ENCODE measurements around the gene AKR1B15. TPM values are rescaled to one million over a fixed set of nuclear protein-coding genes. Genes with fewer than 3 reads are reported as not detected.

Gene AKR1B15
- polyA plus RNA-seq, 1 donor (not counting 4 experiments of a cell fraction or from before 2014, with no cell fraction given): 0.28 TPM

DNA sequence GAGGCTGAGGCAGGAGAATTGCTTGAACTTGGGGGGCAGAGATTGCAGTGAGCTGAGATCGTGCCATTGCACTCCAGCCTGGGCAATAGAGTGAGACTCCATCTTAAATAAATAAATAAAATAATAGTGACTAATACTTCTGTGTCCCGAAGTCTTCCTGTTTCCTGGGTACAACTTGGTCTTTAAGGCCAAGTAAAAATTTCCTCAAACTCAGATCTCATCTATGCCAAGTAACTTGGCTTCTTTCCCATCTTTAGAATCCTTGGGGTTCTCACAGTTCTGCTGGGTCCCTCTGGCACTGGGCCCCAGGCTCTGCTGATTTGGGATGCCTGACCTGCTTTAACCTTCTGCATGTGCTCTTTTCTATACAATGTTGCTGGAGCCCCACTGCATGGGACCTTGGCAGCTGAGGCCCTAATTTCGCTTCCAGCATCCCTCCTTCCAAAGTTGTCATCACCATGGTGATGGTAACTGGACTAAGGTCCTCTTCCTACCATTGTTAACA is 44.2 kb upstream of the AKR1B15 start:
- dilution Hi-C loops (cut with MboI; ENCODE audit: extremely low pct_ligation_motif_present, low sequenced_read_pairs): no loop called here
- TF ChIP-seq EZH2 (IDR thresholded peaks at IDR 0.05; ENCODE audit: low read length): no peak
- TF ChIP-seq, protein P1, sequence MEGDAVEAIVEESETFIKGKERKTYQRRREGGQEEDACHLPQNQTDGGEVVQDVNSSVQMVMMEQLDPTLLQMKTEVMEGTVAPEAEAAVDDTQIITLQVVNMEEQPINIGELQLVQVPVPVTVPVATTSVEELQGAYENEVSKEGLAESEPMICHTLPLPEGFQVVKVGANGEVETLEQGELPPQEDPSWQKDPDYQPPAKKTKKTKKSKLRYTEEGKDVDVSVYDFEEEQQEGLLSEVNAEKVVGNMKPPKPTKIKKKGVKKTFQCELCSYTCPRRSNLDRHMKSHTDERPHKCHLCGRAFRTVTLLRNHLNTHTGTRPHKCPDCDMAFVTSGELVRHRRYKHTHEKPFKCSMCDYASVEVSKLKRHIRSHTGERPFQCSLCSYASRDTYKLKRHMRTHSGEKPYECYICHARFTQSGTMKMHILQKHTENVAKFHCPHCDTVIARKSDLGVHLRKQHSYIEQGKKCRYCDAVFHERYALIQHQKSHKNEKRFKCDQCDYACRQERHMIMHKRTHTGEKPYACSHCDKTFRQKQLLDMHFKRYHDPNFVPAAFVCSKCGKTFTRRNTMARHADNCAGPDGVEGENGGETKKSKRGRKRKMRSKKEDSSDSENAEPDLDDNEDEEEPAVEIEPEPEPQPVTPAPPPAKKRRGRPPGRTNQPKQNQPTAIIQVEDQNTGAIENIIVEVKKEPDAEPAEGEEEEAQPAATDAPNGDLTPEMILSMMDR (optimal IDR thresholded peaks at IDR 0.05 in 1 of 3, IDR thresholded peaks at IDR 0.05 in 1 of 3, conservative IDR thresholded peaks at IDR 0.05 in 1 of 3; ENCODE audit: extremely low read depth in 1 of 3, insufficient read depth in 2 of 3, low read length in 3 of 3): no peak
- no peaks in the 10 kb centered on the region for H3K4me1 ChIP-seq (ENCODE audit: control insufficient read depth, extremely low read depth, insufficient read depth, low read length)
- no peak overlapping the region for H3K9ac ChIP-seq (ENCODE audit: control insufficient read depth, extremely low read depth, insufficient read depth, low read length)
- H2AFZ ChIP-seq (ENCODE audit: control insufficient read depth, low read length): no peak overlapping the region
- no peaks in the 10 kb centered on the region for H3K36me3 ChIP-seq (ENCODE audit: control insufficient read depth in 2 of 2, extremely low read depth in 1 of 2, insufficient read depth in 2 of 2, low read length in 2 of 2)
- no peaks in the 10 kb centered on the region for H3K79me2 ChIP-seq (ENCODE audit: control insufficient read depth, insufficient read depth, low read length)
- no peak overlapping the region for H3K4me3 ChIP-seq (ENCODE audit: control insufficient read depth in 2 of 3, extremely low read depth in 1 of 3, insufficient read depth in 2 of 3, low read depth in 1 of 3, low read length in 3 of 3)
- H3K4me2 ChIP-seq (ENCODE audit: control insufficient read depth, extremely low read depth, insufficient read depth, low read depth, low read length): no peak overlapping the region
- no peaks in the 10 kb centered on the region for H3K9me3 ChIP-seq (ENCODE audit: control insufficient read depth, low read depth, low read length)
- H3K27ac ChIP-seq (ENCODE audit: control insufficient read depth, insufficient read depth, low read length): no peak overlapping the region
- H3K27me3 ChIP-seq (ENCODE audit: control insufficient read depth, extremely low read depth, insufficient read depth, low read length): no peaks in the 10 kb centered on the region
- no peaks in the 10 kb centered on the region for H4K20me1 ChIP-seq (ENCODE audit: control insufficient read depth, extremely low read depth, insufficient read depth, low read length)
- no peaks in the 10 kb centered on the region for H3K9me1 ChIP-seq (ENCODE audit: control insufficient read depth, extremely low read depth, insufficient read depth, low read length)
- no peak for FAIRE-seq
- DNase-seq (ENCODE audit: low read depth, low spot score): no peak

DNA sequence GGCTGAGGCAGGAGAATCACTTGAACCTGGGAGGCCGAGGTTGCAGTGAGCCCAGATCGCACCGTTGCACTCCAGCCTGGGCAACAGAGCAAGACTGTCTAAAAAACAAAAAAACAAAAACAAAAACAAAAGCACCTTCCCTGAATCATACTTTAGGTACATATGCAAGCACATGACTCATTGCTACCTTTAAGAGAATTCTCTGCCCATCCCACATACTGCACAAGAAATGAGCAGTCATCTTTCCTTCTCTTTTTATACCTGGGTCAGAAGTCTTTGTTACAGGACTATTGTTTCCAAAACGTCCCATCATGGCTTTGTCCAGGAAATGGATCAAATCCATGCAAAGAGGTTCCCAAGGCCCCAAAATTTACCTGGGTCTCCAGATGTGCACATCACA is 43.1 kb upstream of the AKR1B15 start:
- no peaks in the 10 kb centered on the region for H3K4me1 ChIP-seq (ENCODE audit: control insufficient read depth, extremely low read depth, insufficient read depth, low read length)
- FAIRE-seq (no peak), DNase-seq (ENCODE audit: low read depth, low spot score) (no peak)
- no peaks in the 10 kb centered on the region for H3K36me3 ChIP-seq (ENCODE audit: control insufficient read depth in 2 of 2, extremely low read depth in 1 of 2, insufficient read depth in 2 of 2, low read length in 2 of 2)
- H4K20me1 ChIP-seq (ENCODE audit: control insufficient read depth, extremely low read depth, insufficient read depth, low read length): no peaks in the 10 kb centered on the region
- TF ChIP-seq, protein P1 (optimal IDR thresholded peaks at IDR 0.05 in 1 of 3, IDR thresholded peaks at IDR 0.05 in 1 of 3, conservative IDR thresholded peaks at IDR 0.05 in 1 of 3; ENCODE audit: extremely low read depth in 1 of 3, insufficient read depth in 2 of 3, low read length in 3 of 3): no peak
- no peak overlapping the region for H3K9ac ChIP-seq (ENCODE audit: control insufficient read depth, extremely low read depth, insufficient read depth, low read length)
- no peak overlapping the region for H3K4me3 ChIP-seq (ENCODE audit: control insufficient read depth in 2 of 3, extremely low read depth in 1 of 3, insufficient read depth in 2 of 3, low read depth in 1 of 3, low read length in 3 of 3)
- dilution Hi-C loops (cut with MboI; ENCODE audit: extremely low pct_ligation_motif_present, low sequenced_read_pairs): no loop called here
- no peaks in the 10 kb centered on the region for H3K79me2 ChIP-seq (ENCODE audit: control insufficient read depth, insufficient read depth, low read length)
- H3K9me1 ChIP-seq (ENCODE audit: control insufficient read depth, extremely low read depth, insufficient read depth, low read length): no peaks in the 10 kb centered on the region
- no peak overlapping the region for H3K4me2 ChIP-seq (ENCODE audit: control insufficient read depth, extremely low read depth, insufficient read depth, low read depth, low read length)
- no peaks in the 10 kb centered on the region for H3K27me3 ChIP-seq (ENCODE audit: control insufficient read depth, extremely low read depth, insufficient read depth, low read length)
- no peak overlapping the region for H3K27ac ChIP-seq (ENCODE audit: control insufficient read depth, insufficient read depth, low read length)
- H2AFZ ChIP-seq (ENCODE audit: control insufficient read depth, low read length): no peak overlapping the region
- H3K9me3 ChIP-seq (ENCODE audit: control insufficient read depth, low read depth, low read length): no peaks in the 10 kb centered on the region

All from keratinocyte (primary cell).